ENCODE data around the gene PER1.

PER1 gene, protein sequence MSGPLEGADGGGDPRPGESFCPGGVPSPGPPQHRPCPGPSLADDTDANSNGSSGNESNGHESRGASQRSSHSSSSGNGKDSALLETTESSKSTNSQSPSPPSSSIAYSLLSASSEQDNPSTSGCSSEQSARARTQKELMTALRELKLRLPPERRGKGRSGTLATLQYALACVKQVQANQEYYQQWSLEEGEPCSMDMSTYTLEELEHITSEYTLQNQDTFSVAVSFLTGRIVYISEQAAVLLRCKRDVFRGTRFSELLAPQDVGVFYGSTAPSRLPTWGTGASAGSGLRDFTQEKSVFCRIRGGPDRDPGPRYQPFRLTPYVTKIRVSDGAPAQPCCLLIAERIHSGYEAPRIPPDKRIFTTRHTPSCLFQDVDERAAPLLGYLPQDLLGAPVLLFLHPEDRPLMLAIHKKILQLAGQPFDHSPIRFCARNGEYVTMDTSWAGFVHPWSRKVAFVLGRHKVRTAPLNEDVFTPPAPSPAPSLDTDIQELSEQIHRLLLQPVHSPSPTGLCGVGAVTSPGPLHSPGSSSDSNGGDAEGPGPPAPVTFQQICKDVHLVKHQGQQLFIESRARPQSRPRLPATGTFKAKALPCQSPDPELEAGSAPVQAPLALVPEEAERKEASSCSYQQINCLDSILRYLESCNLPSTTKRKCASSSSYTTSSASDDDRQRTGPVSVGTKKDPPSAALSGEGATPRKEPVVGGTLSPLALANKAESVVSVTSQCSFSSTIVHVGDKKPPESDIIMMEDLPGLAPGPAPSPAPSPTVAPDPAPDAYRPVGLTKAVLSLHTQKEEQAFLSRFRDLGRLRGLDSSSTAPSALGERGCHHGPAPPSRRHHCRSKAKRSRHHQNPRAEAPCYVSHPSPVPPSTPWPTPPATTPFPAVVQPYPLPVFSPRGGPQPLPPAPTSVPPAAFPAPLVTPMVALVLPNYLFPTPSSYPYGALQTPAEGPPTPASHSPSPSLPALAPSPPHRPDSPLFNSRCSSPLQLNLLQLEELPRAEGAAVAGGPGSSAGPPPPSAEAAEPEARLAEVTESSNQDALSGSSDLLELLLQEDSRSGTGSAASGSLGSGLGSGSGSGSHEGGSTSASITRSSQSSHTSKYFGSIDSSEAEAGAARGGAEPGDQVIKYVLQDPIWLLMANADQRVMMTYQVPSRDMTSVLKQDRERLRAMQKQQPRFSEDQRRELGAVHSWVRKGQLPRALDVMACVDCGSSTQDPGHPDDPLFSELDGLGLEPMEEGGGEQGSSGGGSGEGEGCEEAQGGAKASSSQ (N-terminal part only)

DNA sequence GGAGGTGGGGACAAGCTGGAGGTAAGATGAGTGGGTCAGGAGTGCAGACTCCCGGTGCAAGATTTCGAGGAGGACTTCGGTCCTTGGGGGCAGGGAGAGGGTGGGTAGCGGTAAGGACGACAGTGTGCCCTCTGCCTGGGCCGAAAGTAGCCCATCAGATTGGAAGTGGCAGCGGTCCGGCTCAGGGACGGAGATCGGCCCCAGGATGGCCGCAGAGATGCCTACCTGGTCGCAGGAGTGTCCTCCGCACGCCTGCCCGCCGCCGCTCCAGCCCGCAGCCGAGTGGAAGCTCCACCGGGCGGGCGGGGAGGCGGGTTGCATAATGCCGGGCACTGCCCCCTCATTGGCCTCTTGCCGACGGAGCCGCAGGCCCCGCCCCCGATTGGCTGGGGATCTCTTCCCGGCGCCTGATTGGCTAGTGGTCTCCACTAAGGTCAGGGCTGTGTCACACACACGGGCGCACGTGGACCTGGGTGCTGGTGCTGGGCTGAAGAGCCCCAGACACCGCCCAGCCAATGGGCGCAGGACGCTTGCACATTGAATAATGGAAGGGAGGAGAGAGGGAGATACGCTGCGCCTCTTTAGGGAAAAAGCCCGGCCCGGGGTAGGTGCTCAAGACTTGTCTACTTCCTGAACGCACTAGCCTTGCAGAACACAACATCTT lies at the start of gene PER1:
TSS of gene PER1 (minus strand) at position 293 of the 664 bp plus-strand sequence. CDS start 1,698 bp downstream, outside the sequence.
- peak; percentile 95 for DNase-seq

DNA sequence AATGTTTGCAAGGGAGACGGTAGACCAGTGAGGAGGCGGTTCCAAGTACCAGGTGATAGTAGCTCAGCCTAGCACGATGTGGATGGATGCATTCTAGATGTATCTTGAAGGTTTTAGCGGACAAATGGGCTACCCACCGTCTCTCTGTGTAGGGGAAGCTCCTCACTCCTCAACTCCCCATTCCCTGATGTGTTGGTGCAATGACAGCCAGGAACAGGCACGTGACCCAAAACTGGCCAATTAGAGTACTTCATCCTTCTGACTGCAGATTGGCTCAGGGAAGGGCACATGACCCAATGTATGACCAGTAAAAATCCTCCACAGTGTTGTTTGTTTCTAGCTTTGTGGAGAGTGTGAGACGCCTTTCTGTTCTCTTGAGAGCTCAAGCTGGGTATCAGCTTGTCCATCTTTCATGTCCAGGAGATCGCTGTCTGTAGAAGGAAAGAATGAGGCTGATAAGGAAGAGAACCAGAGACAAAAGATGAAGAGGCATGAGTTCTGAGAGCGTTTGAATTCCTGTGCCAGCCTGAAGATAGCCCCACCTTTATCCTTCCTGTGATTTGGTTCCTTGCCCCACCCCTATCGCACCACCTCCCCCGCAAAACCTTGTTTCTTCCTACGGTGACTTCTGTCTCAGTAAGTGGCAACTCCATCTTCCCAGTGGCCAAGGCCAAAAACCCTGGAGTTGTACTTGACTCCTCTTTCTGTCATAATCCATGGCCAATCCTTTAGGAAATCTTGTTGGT lies 40.0 kb upstream of the PER1 start:
- DNase-seq = peak; percentile 76

DNA sequence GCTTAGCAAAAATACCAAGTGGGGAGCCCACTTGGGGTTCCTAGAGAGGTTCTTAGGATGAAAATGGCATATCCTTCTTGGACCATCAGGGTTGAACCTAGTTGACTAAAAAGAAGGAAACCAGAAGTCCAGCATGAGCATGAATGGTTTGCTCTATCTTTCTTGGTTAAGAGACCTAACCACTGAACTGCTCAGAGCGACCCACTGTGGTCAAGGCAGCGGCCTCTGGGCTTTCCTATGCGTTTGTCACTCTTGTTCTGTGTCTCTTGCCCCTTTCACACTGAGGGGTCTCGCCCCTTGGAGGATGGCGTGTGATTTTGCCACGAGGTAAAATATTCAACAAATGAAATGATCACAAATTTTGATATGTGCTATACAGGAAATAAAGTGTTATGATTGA lies 38.3 kb upstream of the PER1 start:
- no peak for DNase-seq

DNA sequence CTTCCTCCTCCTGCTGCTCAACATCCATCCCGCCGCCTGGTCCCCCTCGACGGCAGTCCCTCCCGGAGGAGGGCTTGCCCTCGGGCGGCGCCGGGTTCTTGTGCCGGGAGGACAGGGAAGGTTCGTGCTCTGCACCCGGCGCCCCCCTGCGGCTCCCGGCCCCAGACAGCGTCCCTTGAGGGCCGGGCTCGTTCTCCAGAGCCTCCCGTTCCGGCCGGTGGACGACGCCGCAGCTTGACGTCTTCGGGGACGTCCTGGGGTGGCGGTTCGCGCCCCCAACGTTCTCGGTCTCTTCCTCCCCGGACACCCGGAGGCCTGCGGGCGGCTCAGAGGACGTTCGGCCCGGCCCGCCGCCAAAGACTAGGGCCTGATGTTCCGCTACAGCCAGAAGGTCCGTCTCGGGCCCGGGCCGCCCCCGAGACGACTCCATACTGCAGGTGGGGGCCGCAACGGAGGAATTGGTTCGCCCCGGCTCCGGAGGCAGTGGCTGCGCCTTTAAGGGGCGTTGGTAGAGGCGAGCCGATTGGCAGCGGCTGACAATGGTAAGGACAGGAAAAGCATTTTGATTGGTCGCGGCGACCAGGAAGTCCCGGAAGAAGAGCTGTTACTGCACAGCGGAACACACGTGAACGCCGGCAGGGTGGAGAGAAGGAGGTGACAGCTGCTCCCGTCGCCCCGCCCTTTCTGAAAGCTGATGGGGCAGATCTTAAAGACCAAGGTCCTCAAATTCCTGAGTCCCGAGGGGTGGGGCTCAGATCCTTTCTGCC lies 37.7 kb upstream of the PER1 start, which contains the start of gene BORCS6:
TSS of gene BORCS6 (minus strand) at position 470 of the 767 bp plus-strand sequence. CDS start at position 430, 40 bp downstream.
- peak; percentile 96 for DNase-seq

DNA sequence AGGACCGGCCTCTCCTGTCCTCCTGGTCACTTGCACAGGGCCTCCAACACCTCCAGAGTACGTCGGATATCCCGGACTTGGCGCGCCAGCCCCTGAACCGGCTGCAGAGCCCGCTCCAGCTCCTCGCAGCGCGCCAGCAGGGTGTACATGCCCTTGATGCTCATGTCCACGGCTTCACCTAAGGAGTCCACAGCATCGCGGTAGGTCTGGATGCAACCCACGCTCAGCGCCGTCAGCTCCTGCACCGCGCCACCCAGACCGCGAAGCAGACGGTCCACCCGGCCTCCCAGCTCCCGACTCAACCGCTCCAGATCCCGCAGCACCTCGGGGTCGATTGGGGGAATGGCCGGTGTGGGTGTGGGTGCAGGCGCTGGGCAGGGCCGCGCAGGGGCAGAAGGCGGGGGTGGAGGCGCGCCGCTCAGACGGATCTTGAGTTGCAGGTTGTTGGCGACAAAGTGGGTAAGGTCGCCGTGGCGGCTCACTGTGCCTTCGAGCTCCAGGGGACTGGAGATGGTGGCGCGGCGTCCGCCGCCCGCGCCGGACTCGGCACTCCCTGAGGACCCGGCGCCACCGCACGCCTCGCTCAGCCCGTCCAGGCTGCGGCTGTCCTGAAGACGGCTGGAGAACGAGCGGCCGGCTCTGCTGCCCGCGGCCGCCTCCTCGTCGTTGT lies 37.0 kb upstream of the PER1 start:
- DNase-seq = peak; percentile 38

DNA sequence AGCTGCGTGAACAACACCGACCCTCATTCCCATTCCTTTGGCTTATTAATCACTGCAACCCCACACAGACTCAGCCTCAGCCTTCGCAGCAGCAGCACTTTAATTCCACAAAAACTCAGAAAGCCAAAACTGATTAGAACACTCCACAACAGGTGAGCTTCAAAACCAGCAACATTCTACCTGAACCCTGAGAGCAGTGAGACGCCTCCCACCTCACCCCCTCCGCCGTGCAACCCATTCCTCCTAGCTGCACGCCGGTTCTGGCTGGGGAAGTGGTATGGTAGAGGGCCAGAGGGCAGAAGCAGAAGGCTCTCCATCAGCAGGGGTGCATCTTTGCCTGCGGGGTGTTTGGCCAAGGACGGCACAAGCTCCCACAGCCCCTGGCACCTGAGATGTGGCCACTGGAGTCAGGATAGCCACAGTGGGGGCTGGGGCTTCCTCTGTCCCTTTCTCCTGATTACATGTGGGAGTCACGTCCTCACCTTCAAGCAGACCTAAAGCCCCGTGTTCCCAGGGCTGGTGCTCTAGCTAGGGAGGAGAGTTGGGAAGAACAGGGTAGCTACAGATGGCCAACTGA lies 36.1 kb upstream of the PER1 start:
- DNase-seq = peak; percentile 35

DNA sequence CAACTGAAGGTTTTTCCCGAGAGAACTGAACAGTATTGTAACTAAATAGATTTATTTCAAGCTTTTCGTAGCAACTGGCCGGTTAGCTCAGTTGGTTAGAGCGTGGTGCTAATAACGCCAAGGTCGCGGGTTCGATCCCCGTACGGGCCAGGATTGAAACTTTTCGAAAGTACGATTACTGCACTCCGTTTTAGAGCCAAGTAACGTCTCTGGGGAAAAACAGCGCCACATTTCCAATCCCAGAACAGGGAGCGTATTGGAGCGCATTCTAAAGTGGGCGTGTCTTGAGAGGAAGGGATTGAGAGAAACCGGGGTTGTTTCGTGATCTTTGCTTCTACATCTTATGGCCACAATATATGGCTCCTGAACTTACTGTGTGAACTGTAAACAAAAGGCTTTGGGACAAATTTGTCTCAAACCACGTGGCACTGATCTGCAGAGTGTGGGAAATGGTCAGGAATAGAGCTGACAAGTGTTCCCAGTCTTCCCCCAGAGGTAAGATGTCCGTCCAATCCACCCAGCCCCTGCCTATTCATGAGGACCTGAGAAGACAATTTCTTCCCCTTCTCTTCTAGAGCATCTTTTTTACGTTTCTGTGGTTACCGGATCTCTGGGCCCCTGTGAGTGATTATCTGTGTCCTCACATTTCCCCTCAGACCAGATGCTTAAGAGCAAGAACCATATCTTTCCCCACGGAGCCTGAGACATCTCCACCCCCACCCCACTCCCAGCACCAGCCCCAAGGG lies 35.5 kb upstream of the PER1 start:
- peak; percentile 96 for DNase-seq

DNA sequence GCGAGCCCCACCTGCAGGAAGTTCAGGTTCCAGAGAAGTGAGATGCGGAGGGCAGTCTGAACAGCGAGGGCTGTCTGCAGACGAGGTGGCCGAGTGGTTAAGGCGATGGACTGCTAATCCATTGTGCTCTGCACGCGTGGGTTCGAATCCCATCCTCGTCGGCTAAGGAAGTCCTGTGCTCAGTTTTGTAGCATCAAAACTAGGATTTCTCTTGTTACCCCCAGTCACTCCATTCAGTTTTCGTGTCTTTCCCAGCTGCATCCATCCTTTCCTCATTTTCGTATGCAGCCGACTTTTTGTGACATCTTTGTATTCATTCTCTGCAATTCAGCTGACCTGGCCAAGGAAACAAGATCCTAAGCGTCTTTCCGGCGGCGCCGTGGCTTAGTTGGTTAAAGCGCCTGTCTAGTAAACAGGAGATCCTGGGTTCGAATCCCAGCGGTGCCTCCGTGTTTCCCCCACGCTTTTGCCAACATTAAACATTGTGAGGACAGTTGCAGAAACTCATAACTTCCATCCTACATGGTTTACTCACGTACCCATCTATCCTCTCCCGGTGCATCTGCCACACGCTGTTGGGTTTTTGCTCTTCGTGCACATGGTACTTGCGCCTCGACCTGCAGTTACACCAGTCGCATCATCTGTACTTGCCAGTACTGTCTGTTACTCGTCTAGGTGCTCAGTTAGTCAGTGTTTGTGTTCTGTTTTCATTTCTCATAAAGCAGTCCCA lies 34.7 kb upstream of the PER1 start:
- peak; percentile 98 for DNase-seq

DNA sequence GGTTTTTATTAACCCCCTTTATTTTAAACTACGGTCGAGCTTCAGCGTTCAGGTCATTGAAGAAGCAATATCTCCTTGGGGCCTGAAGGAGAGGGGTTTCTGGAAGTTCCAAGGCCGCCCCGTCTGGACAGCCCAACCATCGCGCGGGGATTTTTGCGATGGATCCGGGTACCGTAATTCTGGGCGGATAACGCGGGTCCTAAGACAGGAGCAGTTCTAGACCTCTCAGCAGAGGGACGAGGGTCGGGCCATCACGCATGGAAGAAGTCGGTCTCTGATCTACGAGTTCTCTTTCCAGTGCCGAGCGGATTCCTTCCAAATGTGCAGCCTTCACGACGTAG lies 34.2 kb upstream of the PER1 start:
- DNase-seq = no peak

DNA sequence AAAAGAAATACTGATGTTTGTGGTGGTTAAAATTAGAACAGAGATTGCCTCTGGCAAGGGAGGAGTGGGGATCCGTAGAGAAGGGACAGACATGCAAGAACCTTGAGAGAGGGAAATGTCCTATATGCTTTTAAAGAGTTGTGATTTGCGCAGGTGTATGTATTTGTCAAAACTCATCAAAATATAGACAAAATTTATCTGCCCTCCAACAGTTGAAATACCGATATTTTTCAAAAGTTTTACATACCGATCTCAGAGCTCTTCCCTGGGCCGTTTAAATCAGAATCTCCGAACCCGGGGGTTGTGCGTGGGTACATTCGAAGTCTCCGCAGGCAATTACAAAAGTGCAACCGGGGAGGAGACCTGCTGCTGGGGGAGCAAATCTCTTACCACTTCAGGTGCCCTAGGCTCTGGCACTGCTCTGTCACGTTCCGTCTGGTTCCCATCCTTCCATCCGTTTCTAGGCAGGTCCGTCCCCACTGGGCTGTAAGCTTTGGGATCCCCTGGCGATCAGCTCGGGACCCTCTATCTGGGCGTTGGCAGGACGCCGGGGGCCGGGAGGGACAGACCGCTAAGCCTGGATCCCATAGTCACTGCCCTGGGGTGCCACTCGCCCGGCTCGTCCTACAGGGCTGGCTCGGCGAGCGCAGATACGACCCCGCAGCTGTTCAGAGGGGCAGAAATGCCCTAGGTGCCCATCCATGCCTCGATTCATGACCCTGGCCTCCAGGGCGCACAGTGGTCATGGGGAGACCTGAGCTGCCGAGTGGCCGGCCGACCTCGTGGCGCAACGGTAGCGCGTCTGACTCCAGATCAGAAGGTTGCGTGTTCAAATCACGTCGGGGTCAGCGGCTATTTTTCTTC lies 33.6 kb upstream of the PER1 start:
- DNase-seq = peak; percentile 95

DNA sequence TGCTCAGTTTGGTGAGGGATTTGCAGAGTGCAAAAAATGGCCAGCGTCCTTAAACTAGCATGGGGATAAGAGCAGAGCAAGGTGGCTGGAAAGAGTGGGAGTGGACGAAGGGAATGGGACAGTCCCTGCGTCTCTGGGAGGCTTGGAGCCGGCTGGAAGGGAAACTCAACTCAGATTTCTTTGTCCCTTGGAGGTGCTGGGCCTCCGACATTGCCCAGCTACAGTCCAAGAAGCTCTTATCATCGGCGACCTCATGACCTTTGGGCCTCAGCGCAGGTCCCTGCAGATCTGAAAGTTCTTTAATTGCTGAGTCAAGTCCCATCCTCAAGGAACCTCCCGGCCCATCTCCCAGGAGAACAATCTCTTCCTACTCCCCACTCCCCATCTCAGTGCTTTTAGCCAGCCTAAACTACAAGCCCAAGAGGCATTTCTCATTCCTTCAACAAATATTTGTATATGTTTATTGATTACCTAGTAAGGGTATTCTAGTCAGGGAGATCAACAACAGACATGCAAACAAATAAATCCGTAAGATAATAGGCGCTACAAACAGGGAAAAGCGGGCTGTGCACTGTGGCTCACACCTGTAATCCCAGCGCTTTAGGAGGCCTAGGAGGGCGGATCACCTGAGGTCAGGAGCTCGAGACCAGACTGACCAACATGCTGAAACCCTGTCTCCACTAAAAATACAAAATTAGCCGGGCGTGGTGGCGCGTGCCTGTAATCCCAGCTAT lies 25.0 kb upstream of the PER1 start:
- DNase-seq = no peak

DNA sequence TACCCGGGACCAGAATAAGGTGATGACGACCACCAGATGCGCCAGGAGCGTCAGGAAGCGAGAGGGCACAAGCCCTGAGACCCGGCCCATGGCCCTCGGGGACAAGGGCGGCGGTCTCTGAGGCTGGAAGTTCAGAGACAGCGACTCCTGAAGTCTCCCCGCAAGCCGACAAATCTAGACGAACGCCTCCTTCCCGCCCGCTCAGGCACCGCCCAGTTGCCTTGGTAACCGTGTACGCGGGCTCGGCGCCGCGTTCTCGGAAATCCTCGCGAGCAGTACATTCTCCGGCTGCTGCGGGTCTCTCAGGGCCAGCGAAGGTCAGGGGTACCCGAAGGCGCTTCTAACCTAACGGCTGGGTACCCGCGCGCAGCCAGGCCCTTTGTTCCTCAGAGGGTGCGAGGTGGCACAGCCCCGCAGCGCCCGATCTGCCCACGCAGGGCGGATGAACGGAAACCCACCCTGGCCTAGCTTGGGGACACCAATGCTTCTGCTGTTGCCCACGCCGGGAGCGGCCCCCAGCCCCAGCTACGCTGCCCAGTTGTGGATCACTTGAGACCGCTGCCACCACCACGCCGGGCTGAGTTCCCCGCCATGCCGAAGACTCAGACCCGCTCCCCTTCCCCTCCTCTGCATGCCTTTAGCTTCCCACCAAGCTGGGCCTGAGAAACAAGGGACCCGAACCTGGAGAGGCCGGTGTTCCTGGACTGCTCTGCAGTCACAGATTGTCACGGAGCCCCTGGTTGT lies 24.2 kb upstream of the PER1 start, which contains the start of gene TMEM107:
TSS of gene TMEM107 (minus strand) at position 184 of the 744 bp plus-strand sequence. CDS start at position 90, 94 bp downstream.
- peak; percentile 91 for DNase-seq

DNA sequence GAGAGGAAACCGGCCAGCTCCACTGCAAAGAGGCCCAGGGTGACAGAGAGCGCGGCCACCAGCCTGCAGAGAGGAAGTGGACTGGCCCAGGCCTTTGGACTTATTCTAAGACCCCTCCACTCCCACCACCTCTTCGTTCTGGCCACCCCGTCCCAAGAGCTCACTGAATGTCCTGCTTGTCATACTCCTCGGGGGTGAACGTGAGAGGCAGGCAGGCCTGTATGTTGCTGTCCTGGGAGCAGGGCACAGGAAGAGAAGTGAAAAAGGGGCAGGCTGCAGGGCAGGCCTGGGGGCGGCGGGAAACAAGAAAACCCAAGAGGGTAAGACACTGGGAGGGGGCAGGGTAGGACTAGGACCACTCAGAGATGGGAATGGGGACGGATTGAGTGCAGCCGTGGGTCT lies 23.6 kb upstream of the PER1 start:
- peak; percentile 24 for DNase-seq

DNA sequence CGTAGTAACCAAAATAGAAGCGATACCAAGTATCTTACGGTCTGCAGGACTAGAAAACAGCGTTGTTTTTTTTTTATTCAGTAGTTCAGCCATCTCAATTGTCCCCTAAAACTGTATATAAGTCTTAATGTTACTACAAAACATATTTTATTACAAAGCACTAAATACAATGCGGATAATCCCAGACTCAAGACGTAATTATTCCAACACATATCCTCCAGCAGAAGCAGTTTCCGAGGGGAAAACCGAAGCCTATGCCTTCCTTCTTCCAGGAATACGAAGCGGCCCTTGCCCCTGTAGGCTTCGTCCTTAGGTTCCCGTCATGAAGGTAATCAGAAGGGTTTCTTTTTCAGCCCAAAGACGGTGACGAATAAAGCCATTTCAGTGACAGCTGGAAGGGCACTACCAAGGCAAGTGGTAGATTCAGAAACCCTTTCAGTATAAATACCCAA lies 21.7 kb upstream of the PER1 start:
- DNase-seq = no peak

DNA sequence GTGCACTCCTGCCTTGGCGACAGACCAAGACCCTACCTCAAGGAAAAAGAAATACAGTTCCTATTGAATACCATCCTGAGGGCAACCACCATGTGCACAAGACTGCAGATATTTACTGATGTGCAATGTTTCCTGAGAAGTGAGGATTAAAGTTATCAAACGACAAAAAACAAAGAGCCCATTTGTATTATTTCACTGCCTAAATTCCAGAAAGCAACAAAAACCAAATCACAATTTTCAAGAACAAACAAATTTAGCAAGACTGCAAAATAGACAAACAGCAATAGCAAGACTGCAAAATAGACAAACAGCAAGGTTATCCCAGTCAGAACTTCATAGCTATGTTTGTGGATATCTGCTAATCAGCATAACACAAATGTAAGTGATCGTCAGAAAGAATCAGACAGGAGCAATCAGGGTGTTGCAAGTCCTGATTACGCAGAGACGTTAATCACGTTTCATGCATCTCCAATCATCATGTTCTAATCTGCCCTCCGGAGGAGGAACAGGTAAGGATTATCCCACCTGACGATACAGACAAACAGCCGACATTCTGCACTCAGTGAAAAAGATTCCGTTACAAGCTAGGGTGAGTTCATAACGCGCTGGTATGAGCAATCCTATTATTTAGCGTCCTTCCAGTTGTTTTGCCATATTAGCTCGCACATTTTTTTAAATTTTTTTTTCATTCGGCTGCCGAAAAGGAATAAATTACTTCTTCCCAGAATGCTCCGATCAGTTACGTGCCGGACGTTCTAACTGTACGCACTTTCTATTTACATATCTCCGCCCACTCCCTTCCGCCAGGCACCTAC lies 21.1 kb upstream of the PER1 start:
- DNase-seq = peak; percentile 87

Measured in activated CD4-positive, alpha-beta T cell treated with anti-CD3 and anti-CD28 coated beads for 48 hours (primary cell).